ENCODE results near the gene ITFG2. TPM values are rescaled to one million over a fixed set of nuclear protein-coding genes. Genes with fewer than 3 reads are reported as not detected.

ITFG2 gene
- total RNA-seq, 1 donor from 2014 or later: 17.9 TPM

DNA sequence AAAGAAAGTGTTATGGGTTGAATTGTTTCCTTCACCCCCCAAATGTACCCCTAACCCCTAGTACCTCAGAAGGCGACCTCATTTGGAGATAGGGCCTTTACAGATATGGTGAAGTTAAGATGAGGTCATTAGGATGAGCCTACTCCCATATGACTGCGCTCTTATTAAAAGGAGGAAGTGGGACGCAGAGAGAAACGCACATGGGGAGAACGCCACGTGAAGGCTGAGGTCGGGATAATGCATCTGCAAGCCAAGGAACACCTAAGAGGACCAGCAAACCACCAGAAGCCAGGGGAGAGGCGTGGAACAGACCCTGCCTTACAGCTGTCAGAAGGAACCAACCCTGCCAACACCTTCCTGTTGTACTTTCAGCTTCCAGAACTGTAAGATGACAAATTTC, 24.1 kb downstream of the ITFG2 start:
- Mint-ChIP-seq H3K36me3 (ENCODE audit: low read depth) (peaks cover 1% of the 10 kb centered on the region), H3K27me3 (ENCODE audit: low read depth) (no peaks in the 10 kb centered on the region), H3K4me3 (ENCODE audit: unreplicated experiment) (no peak overlapping the region), H3K9me3 (ENCODE audit: low read depth) (no peaks in the 10 kb centered on the region), H3K27ac (ENCODE audit: unreplicated experiment) (no peak overlapping the region), H3K4me1 (ENCODE audit: low read depth) (peaks cover 29% of the 10 kb centered on the region)
- TF ChIP-seq, protein P1, sequence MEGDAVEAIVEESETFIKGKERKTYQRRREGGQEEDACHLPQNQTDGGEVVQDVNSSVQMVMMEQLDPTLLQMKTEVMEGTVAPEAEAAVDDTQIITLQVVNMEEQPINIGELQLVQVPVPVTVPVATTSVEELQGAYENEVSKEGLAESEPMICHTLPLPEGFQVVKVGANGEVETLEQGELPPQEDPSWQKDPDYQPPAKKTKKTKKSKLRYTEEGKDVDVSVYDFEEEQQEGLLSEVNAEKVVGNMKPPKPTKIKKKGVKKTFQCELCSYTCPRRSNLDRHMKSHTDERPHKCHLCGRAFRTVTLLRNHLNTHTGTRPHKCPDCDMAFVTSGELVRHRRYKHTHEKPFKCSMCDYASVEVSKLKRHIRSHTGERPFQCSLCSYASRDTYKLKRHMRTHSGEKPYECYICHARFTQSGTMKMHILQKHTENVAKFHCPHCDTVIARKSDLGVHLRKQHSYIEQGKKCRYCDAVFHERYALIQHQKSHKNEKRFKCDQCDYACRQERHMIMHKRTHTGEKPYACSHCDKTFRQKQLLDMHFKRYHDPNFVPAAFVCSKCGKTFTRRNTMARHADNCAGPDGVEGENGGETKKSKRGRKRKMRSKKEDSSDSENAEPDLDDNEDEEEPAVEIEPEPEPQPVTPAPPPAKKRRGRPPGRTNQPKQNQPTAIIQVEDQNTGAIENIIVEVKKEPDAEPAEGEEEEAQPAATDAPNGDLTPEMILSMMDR (IDR thresholded peaks at IDR 0.05): no peak
- no peak for DNase-seq (ENCODE audit: low spot score)

DNA sequence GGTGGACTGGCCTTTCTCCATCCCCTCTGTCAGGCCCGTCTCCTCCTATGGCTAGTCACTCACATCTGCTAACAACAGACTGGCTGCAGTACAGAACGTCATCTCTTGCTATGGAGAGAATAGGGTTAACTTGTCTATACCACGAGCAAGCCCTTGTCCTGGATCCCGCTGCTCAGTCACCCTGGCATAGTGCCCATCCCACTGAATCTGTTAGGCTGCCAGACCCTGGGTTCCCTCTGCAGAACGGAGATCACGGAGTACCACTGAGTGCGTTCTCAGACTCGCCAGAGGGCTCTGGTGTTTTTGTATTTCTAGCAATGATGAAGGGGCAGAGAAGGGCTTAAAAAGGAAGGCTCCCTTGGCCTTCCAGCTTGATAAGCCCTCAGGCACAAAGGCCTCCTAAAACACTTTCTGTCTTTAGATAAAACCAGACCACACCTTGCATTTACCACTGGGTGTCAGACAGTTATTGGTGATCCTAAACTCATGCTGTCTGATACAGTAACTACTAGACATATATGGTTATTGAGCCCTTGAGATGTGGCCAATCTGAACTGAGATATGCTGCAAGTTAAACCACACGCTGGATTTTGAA, 28.7 kb downstream of the ITFG2 start:
- no peak for DNase-seq (ENCODE audit: low spot score)
- Mint-ChIP-seq H3K9me3 (ENCODE audit: low read depth) (no peaks in the 10 kb centered on the region), H3K4me3 (ENCODE audit: unreplicated experiment) (no peak overlapping the region), H3K4me1 (ENCODE audit: low read depth) (peaks cover 30% of the 10 kb centered on the region), H3K27me3 (ENCODE audit: low read depth) (no peaks in the 10 kb centered on the region), H3K36me3 (ENCODE audit: low read depth) (no peaks in the 10 kb centered on the region), H3K27ac (ENCODE audit: unreplicated experiment) (no peak overlapping the region)
- TF ChIP-seq, protein P1 (IDR thresholded peaks at IDR 0.05): no peak

DNA sequence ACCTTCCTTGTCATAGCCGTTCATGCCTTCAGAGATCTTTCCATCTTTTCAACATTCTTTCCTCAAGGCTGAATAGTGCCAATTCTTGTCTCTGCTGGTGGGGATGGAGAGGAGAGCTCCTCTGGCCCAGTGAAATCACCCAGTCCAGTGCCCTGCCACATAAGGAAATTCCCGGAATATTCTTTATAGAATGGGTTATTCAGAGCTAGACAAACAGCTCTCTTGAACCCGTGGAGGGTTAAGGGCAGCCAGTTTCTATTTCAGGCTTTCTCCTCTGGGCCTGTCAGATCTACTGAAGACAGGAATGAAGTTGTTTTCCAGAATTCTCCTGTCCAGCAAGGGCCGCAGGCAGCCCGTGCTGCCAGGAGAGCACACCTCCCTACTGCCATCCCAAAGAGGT, 30.5 kb downstream of the ITFG2 start:
- no peaks in the 10 kb centered on the region for H3K27me3 Mint-ChIP-seq (ENCODE audit: low read depth)

DNA sequence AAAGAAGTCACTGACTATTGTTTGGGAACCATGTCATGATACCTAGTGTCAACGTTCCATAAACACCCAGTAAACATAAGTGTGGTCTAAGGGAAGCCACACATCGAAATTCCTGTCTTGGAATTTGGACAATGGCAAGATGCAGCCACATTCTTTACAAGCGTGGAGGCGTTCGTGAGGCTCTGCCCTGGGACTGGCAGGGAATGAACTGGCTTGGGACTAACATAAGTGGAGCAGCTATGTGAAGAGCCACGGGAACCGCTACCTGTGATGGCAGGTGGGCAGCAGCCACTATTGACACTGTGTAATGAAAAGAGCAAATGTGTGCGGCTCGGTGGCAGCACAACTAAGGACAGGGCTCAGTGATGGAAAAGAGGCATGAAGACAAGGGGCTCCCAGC, 32.3 kb downstream of the ITFG2 start:
- no peaks in the 10 kb centered on the region for H3K27me3 Mint-ChIP-seq (ENCODE audit: low read depth)
- H3K4me3 Mint-ChIP-seq (ENCODE audit: unreplicated experiment): no peak overlapping the region
- H3K4me1 Mint-ChIP-seq (ENCODE audit: low read depth): peaks cover 40% of the 10 kb centered on the region
- no peaks in the 10 kb centered on the region for H3K36me3 Mint-ChIP-seq (ENCODE audit: low read depth)
- TF ChIP-seq, protein P1 (IDR thresholded peaks at IDR 0.05): no peak
- H3K9me3 Mint-ChIP-seq (ENCODE audit: low read depth): no peaks in the 10 kb centered on the region
- H3K27ac Mint-ChIP-seq (ENCODE audit: unreplicated experiment): peak overlapping the region; percentile 39
- no peak for DNase-seq (ENCODE audit: low spot score)

More for the DNA sequence above, 30.5 kb downstream of the ITFG2 start:
- peak overlapping the region; percentile 49 for H3K27ac Mint-ChIP-seq (ENCODE audit: unreplicated experiment)
- peaks cover 34% of the 10 kb centered on the region for H3K4me1 Mint-ChIP-seq (ENCODE audit: low read depth)
- H3K4me3 Mint-ChIP-seq (ENCODE audit: unreplicated experiment): no peak overlapping the region
- no peak for DNase-seq (ENCODE audit: low spot score)
- no peaks in the 10 kb centered on the region for H3K9me3 Mint-ChIP-seq (ENCODE audit: low read depth)
- TF ChIP-seq, protein P1 (IDR thresholded peaks at IDR 0.05): no peak
- H3K36me3 Mint-ChIP-seq (ENCODE audit: low read depth): no peaks in the 10 kb centered on the region

DNA sequence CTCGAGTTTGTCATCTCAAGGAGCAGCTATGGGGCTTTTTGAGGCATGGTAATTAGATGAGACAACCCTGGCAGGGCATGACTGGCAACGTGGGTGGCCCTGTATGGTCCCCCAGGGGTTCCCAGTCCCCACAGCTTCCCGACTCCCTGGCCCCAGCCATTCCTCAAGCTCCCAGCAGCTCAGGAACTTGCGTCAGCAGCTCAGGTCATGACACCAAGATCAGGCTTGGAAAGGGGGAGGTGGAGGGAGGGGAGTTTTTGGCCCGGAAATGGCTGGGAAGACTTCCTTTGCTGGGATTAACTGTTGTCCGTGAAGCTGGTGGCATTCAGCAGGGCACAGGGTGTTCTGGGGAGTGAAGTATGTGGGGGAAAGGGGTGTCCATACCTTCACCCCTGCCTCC, 32.8 kb downstream of the ITFG2 start:
- TF ChIP-seq, protein P1 (IDR thresholded peaks at IDR 0.05): no peak
- Mint-ChIP-seq H3K27ac (ENCODE audit: unreplicated experiment) (peak overlapping the region; percentile 57), H3K4me3 (ENCODE audit: unreplicated experiment) (no peak overlapping the region), H3K4me1 (ENCODE audit: low read depth) (peaks cover 44% of the 10 kb centered on the region), H3K9me3 (ENCODE audit: low read depth) (no peaks in the 10 kb centered on the region), H3K27me3 (ENCODE audit: low read depth) (no peaks in the 10 kb centered on the region), H3K36me3 (ENCODE audit: low read depth) (no peaks in the 10 kb centered on the region)
- DNase-seq (ENCODE audit: low spot score): no peak

Data from chondrocyte (in vitro differentiated cells).